ENCODE data around the gene ALS2. TPM values are rescaled to one million over a fixed set of nuclear protein-coding genes. Genes with fewer than 3 reads are reported as not detected.

Gene ALS2
- total and polyA plus RNA-seq, 2 experiments from 2014 or later: 10.7 to 34.9 TPM

GRCh38 chr2:201796478-201796865 is 15.7 kb upstream of the ALS2 start:
- Histone ChIP-seq H3K4me2 (no peak overlapping the region), H3K27ac (no peak overlapping the region), H3K27me3 (no peaks in the 10 kb centered on the region), H2AFZ (no peak overlapping the region), H3K36me3 (replicated peaks; ENCODE audit: insufficient read depth, low read depth) (no peaks in the 10 kb centered on the region), H4K20me1 (ENCODE audit: insufficient read depth, poor library complexity, severe bottlenecking) (no peaks in the 10 kb centered on the region), H3K4me3 (no peak overlapping the region), H3K9me3 (ENCODE audit: low read depth) (no peaks in the 10 kb centered on the region), H3K4me1 (ENCODE audit: insufficient read depth) (no peaks in the 10 kb centered on the region), H3K9me2 (replicated peaks; ENCODE audit: insufficient read depth) (no peaks in the 10 kb centered on the region), H3K79me2 (no peaks in the 10 kb centered on the region)
- TF ChIP-seq EZH2 (IDR thresholded peaks at IDR 0.05; ENCODE audit: borderline replicate concordance) (no peak), CTCF (IDR thresholded peaks at IDR 0.05; ENCODE audit: poor library complexity) (no peak), EZH2phosphoT487 (IDR thresholded peaks at IDR 0.05; ENCODE audit: low read depth, severe bottlenecking, unreplicated experiment) (no peak)
- DNase-seq (ENCODE audit: low spot score): no peak

- Histone ChIP-seq H3K27me3 (no peaks in the 10 kb centered on the region), H3K4me3 (no peak overlapping the region), H3K27ac (no peak overlapping the region), H3K36me3 (replicated peaks; ENCODE audit: insufficient read depth, low read depth) (no peaks in the 10 kb centered on the region), H3K4me2 (no peak overlapping the region), H3K79me2 (no peaks in the 10 kb centered on the region), H3K9me2 (replicated peaks; ENCODE audit: insufficient read depth) (no peaks in the 10 kb centered on the region), H2AFZ (no peak overlapping the region), H3K4me1 (ENCODE audit: insufficient read depth) (no peaks in the 10 kb centered on the region), H3K9me3 (ENCODE audit: low read depth) (no peaks in the 10 kb centered on the region), H4K20me1 (ENCODE audit: insufficient read depth, poor library complexity, severe bottlenecking) (no peaks in the 10 kb centered on the region)
- 33% methylated on average over 5 of the region's 5 CpGs for WGBS (ENCODE audit: low lambda C conversion rate, missing lambda C conversion rate)
- DNase-seq (ENCODE audit: low spot score): peak; percentile 53
- TF ChIP-seq EZH2phosphoT487 (IDR thresholded peaks at IDR 0.05; ENCODE audit: low read depth, severe bottlenecking, unreplicated experiment) (no peak), CTCF (IDR thresholded peaks at IDR 0.05; ENCODE audit: poor library complexity) (peak; percentile 84)
Measured at GRCh38 chr2:201795607-201796477, 15.1 kb upstream of the ALS2 start.

GRCh38 chr2:201794294-201794693 is 13.6 kb upstream of the ALS2 start:
- no peaks in the 10 kb centered on the region for H3K27me3 ChIP-seq
- no peak overlapping the region for H2AFZ ChIP-seq
- TF ChIP-seq EZH2 (IDR thresholded peaks at IDR 0.05; ENCODE audit: borderline replicate concordance) (no peak), EZH2phosphoT487 (IDR thresholded peaks at IDR 0.05; ENCODE audit: low read depth, severe bottlenecking, unreplicated experiment) (no peak), CTCF (IDR thresholded peaks at IDR 0.05; ENCODE audit: poor library complexity) (no peak)
- no peaks in the 10 kb centered on the region for H3K9me3 ChIP-seq (ENCODE audit: low read depth)
- H3K4me3 ChIP-seq: no peak overlapping the region
- no peak overlapping the region for H3K4me2 ChIP-seq
- DNase-seq (ENCODE audit: low spot score): no peak
- no peaks in the 10 kb centered on the region for H3K4me1 ChIP-seq (ENCODE audit: insufficient read depth)
- no peaks in the 10 kb centered on the region for H3K9me2 ChIP-seq (replicated peaks; ENCODE audit: insufficient read depth)
- WGBS (ENCODE audit: low lambda C conversion rate, missing lambda C conversion rate): 86% methylated on average over 6 of the region's 6 CpGs
- no peaks in the 10 kb centered on the region for H3K79me2 ChIP-seq
- H3K36me3 ChIP-seq (replicated peaks; ENCODE audit: insufficient read depth, low read depth): no peaks in the 10 kb centered on the region
- no peaks in the 10 kb centered on the region for H4K20me1 ChIP-seq (ENCODE audit: insufficient read depth, poor library complexity, severe bottlenecking)
- no peak overlapping the region for H3K27ac ChIP-seq
